GM11168 (cell line): Measurements from ENCODE around the gene FGF19.

Source experiments
- in situ Hi-C: fragments of 300-500 bp; cut with MboI; formaldehyde crosslinking; loops from one replicate; pipeline ENCODE4 v1.12.0; 2022; ENCODE audit warnings: low sequenced_read_pairs; ENCODE audit not compliant: unreplicated experiment

Gene FGF19

GRCh38 chr11:69659591-69659990 is 44.2 kb downstream of the FGF19 start:
- in situ Hi-C loops, result loop anchor here (10.0 kb wide), 1 partner anchor 365 kb away; the partner anchor contains the start of gene MYEOV

DNA sequence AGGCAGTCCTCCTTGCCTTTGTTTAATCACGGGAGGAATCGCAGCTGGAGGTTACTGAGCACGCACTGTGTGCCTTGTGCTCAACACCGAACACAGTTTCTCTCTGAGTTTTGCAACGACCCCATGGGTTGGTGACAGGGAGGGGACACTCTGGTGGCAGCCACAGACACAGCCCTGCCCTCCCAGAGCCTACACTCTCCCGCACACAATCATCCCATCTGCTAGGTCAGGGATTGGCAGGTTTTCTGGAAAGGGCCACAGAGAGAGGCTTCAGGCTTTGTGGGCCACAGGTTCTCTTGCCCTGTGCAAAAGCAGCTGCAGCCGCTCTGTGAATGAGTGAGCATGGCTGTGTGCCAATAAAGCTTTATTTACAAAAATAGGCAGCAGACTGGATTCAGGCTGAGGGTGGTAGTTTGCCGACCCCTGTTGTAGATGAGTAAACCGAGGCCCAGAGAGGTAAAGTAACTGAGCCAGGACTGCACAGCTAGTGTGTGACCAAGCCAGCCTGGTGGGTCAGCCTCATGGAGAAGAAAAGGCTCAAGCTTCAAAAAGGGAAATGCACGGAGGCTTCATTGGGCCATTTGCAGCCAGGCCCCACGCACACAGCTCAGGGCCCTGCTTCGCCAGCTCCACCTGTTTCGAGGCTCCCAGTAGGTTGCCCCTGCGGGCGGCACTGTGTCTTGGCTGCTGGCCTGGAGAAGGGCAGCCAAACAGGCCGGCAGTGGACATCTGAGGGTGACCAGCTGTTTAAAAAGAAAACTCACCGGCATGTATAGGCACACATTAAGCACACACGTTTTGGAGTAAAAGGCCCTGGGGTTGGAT is 45.0 kb downstream of the FGF19 start:
- in situ Hi-C loops, result loop anchor here (10.0 kb wide), 1 partner anchor 364 kb away; the partner anchor contains the start of gene MYEOV

DNA sequence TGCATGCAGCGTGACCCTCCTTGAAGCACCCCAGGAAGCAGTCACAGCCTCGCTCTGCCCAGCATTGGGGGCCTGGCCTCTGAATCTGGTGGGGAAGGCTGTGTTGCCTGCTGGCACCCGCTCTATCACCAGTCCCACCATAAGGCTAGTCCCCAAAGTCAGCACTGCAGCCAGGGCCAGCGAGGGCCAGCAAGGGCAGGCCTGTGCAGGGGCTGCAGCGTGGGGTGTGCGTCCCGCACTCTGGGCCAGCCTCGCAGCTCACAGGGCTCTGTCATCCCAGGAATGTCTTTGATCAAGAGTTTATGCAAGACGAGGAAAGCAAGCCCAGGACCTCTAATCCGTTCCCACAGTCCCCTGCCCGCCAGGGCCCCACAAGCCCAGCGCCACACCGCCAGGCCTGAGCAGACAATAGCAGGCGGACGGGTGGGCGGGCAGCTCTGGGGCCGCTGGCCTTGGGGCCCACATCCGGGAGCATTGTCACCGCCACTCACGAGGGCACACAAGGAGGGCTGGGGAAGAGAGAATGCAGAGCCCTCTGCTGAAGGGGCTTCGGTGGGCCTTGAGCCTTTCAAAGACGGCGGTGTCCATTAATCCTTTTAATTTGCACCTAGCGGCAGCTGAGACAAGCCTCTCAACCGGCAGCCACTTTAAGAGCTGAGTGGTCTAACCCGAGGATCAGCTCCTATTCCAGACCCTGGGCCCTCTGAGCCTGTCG is 45.8 kb downstream of the FGF19 start:
- in situ Hi-C loops, result loop anchor here (10.0 kb wide), 1 partner anchor 363 kb away; the partner anchor contains the start of gene MYEOV

GRCh38 chr11:69657456-69657910 is 46.3 kb downstream of the FGF19 start:
- in situ Hi-C loops, result loop anchor here (10.0 kb wide), 1 partner anchor 363 kb away; the partner anchor contains the start of gene MYEOV

- in situ Hi-C loops, result loop anchor here (10.0 kb wide), 1 partner anchor 362 kb away; the partner anchor contains the start of gene MYEOV
These were observed 47.0 kb downstream of the FGF19 start for GRCh38 chr11:69656536-69657455.

DNA sequence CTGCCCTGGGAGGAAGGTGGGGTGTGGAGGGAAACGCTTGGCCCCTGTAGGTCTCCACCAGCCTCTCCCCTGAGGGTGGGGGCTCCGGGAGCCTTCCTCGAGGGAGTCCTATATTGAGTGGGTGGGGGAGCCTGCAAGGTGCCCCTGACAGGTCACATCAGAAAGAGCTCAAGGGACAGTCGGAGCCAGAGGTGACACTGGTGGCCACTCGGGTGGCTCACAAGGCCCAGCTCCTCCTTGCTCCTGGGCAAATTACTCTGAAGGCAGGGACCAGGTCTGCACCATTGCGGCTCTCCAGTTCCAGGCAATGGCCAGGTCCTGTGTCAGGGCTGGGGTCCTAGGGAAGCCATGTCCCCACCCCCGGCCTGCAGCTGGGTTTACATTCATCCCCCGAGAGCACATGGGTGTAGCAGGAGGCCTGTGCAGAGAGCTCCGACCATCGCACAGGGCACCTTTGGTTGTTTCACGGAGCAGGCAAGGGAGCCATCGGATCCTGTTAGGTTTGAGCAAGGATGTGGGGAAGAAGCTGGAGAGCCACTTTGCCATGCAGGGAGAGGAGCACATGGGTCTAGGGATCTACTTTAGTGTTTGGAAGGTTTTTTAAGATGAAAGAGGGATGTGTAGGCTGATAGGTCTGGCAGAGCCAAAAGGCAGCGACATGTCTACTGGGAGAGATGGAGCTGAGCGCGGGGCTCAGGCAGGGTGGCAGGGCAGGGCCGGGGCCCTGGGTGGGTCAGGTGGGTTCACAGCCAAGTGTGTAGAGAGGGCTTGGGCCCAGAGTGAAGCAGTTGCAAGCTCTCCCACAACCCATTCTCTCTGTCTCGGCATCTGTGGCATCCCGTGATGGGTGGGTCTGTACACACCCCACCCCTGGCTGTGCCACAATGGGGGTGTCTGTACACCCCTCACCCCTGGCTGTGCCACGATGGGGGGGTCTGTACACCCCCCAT is 48.1 kb downstream of the FGF19 start:
- in situ Hi-C loops, result loop anchor here (10.0 kb wide), 1 partner anchor 361 kb away; the partner anchor contains the start of gene MYEOV

GRCh38 chr11:69654660-69655478 is 49.0 kb downstream of the FGF19 start:
- in situ Hi-C loops, result loop anchor here (10.0 kb wide), 1 partner anchor 360 kb away; the partner anchor contains the start of gene MYEOV

DNA sequence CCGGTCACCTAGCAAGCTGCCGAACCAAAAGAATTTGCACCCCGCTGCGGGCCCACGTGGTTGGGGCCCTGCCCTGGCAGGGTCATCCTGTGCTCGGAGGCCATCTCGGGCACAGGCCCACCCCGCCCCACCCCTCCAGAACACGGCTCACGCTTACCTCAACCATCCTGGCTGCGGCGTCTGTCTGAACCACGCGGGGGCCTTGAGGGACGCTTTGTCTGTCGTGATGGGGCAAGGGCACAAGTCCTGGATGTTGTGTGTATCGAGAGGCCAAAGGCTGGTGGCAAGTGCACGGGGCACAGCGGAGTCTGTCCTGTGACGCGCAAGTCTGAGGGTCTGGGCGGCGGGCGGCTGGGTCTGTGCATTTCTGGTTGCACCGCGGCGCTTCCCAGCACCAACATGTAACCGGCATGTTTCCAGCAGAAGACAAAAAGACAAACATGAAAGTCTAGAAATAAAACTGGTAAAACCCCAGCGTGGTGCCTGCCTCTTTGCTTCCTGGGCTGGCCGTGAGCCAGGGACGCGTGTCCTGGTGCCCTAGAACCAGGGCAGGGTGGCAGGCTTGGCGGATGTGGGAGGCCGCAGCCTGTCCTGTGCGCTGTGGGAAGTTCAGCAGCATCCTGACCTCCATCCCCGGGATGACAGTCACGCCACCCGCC is 49.7 kb downstream of the FGF19 start:
- in situ Hi-C loops, result loop anchor here (10.0 kb wide), 1 partner anchor 359 kb away; the partner anchor contains the start of gene MYEOV

DNA sequence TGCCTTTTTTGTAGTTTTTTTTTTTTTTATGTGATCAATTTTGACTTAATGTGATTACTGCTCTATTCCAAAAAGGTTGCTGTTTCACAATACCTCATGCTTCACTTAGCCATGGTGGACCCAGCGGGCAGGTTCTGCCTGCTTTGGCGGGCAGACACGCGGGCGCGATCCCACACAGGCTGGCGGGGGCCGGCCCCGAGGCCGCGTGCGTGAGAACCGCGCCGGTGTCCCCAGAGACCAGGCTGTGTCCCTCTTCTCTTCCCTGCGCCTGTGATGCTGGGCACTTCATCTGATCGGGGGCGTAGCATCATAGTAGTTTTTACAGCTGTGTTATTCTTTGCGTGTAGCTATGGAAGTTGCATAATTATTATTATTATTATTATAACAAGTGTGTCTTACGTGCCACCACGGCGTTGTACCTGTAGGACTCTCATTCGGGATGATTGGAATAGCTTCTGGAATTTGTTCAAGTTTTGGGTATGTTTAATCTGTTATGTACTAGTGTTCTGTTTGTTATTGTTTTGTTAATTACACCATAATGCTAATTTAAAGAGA is 50.3 kb downstream of the FGF19 start:
- in situ Hi-C loops, result loop anchor here (10.0 kb wide), 1 partner anchor 359 kb away; the partner anchor contains the start of gene MYEOV

DNA sequence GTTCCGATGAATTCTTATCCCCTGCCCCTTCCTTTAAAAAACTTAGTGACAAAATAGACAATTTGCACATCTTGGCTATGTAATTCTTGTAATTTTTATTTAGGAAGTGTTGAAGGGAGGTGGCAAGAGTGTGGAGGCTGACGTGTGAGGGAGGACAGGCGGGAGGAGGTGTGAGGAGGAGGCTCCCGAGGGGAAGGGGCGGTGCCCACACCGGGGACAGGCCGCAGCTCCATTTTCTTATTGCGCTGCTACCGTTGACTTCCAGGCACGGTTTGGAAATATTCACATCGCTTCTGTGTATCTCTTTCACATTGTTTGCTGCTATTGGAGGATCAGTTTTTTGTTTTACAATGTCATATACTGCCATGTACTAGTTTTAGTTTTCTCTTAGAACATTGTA is 50.8 kb downstream of the FGF19 start:
- in situ Hi-C loops, result loop anchor here (10.0 kb wide), 1 partner anchor 358 kb away; the partner anchor contains the start of gene MYEOV

GRCh38 chr11:69651834-69652620 is 51.8 kb downstream of the FGF19 start:
- in situ Hi-C loops, result loop anchor here (10.0 kb wide), 1 partner anchor 357 kb away; the partner anchor contains the start of gene MYEOV

DNA sequence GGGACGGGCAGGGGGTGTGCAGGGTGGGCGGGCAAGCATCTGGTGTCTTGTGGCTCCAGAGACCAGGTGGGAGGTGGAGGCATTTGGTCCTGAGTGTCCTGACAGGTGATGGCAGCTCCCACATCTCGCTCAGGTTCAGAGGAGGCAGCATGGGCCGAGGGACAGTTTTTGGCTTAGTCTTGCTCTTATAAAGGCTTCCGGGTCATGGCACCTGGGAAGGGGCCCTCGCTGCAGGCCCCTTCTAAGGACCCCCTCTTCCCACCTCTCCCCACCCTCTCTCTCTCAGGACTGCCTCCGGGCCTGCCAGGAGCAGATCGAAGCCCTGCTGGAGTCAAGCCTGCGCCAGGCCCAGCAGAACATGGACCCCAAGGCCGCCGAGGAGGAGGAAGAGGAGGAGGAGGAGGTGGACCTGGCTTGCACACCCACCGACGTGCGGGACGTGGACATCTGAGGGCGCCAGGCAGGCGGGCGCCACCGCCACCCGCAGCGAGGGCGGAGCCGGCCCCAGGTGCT is 52.9 kb downstream of the FGF19 start:
- in situ Hi-C loops, result loop anchor here (10.0 kb wide), 1 partner anchor 356 kb away; the partner anchor contains the start of gene MYEOV

DNA sequence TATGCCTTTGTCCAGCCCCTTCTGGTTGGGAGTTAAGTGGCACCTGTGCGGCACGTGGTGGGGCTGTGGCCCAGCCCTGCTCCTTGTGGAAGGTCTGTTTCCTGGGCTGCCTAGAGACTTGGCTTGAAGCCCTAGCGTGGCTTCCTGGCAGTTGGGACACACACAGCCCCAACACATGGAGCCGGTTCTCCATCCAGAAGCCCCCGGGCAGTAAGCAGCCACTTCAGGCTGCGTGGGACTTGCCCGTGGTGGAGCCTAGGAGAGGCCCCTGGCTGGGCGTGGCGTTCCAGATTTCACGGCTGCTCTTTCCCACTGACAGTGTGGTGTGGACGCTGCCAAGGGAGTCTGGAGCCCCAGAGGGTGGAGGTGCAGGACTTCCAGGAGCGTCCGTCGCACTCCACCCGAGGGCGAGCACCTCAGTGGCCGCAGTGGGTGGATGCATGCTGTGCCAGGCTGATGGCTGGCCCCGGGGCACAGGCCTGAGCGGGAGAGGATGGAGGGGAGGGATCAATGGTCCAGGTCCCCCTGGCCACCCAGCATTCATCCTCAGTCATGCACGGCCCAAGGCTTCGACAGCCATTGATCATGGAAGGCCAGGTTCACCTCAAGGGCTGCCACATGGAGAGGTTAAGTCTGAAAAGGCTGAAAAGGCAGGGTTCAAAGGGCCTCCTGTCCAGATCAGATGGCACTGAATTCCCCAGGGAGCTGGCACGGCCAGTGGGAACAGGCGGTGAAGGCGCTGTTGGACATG is 53.6 kb downstream of the FGF19 start:
- in situ Hi-C loops, result loop anchor here (10.0 kb wide), 1 partner anchor 355 kb away; the partner anchor contains the start of gene MYEOV

DNA sequence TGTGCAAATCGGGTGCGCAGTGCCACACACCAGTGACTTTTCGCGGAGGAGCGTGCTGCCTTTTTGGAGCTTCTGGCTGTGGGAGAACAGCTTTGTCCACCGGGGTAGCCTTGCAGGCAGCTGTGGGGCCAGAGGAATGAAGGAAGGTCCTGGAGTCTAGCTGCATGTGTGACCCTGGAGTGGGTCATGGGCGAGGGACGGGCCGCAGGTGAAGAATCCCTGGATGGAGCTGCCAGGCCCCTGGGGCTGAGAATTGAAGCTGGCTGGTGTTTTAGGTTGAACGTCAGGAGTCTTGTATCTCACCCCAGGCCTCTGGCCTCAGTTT is 54.3 kb downstream of the FGF19 start:
- in situ Hi-C loops, result no loop called here
